GM23248 (cell line): ENCODE measurements around the gene CCDC187.

Experiments
- EZH2 ChIP-seq: fragments of 200-600 bp; sonication (generic); IDR thresholded peaks from 2 replicates; pipeline ENCODE4 v1.6.1; 2018; ENCODE audit warnings: antibody characterized with exemption, mild to moderate bottlenecking; ENCODE audit not compliant: insufficient read depth, poor library complexity, severe bottlenecking
- EZH2phosphoT487 ChIP-seq: fragments of 200-600 bp; sonication (generic); IDR thresholded peaks from 2 replicates; pipeline ENCODE4 v1.6.1; 2018; ENCODE audit warnings: antibody characterized with exemption, moderate library complexity, mild to moderate bottlenecking, low read depth; ENCODE audit not compliant: insufficient read depth

DNA sequence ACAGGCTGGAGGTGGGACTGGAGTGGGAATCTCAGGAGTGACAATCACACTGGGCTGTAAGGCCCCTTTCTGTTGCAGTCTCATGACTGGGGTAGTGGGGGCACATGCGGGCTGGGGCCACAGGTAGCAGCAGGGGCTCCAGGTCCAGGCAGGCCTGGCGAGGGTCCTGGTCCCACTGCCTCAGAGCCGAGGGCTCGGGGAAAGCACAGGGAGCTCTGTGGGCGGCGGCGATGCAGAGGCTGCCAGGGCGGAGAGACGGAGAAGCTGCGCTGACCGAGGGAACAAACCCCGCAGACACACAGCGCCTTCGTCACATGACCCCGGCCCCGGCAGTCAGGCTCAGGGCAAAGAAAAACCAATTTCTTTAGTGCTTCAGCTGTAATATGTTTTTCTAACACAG is 93.6 kb downstream of the CCDC187 start:
- TF ChIP-seq EZH2 (no peak), EZH2phosphoT487 (no peak)
